WTC11 (cell line): ENCODE measurements around the gene ARHGDIG. TPM values are rescaled to one million over a fixed set of nuclear protein-coding genes. Genes with fewer than 3 reads are reported as not detected.

Experiments
- ATAC-seq: fragments of 200-7000 bp; cut with Tn5 transposase; 2 replicates; pipeline ENCODE4 v1.10.0; 2021; ENCODE audit warnings: mild to moderate bottlenecking, moderate library complexity
- CTCF ChIA-PET: fragments of 300-600 bp; sonication (Branson Sonifier 250); formaldehyde crosslinking; loops from one replicate; lab custom pipeline; 2021; ENCODE audit warnings: antibody characterized with exemption; lab: Charles Lee
- POLR2A ChIA-PET: fragments of 350-600 bp; sonication (Branson Sonifier 250); formaldehyde crosslinking; loops from one replicate; lab custom pipeline; 2021; ENCODE audit warnings: antibody characterized with exemption; lab: Charles Lee
- DNase-seq: peaks from one replicate; pipeline ENCODE4 v3.0.0; 2021; ENCODE audit warnings: low spot score
- H3K27ac Mint-ChIP-seq: 2 replicates; pipeline ENCODE4 v1.8.0; 2021; ENCODE audit warnings: mixed read lengths
- H3K27me3 Mint-ChIP-seq: 2 replicates; pipeline ENCODE4 v1.8.0; 2021; ENCODE audit warnings: low read depth, mild to moderate bottlenecking, moderate library complexity, mixed read lengths
- H3K36me3 Mint-ChIP-seq: 2 replicates; pipeline ENCODE4 v1.8.0; 2021; ENCODE audit warnings: mixed read lengths
- H3K4me1 Mint-ChIP-seq: 2 replicates; pipeline ENCODE4 v1.8.0; 2022; ENCODE audit warnings: mixed read lengths
- H3K4me3 Mint-ChIP-seq: 2 replicates; pipeline ENCODE4 v1.8.0; 2021; ENCODE audit warnings: mild to moderate bottlenecking, moderate library complexity, mixed read lengths
- H3K9me3 Mint-ChIP-seq: 2 replicates; pipeline ENCODE4 v1.8.0; 2021; ENCODE audit warnings: mixed read lengths
- ARID4B ChIP-seq: sonication (generic); formaldehyde crosslinking; IDR thresholded peaks from 2 replicates; pipeline ENCODE4 v1.8.0; 2023; ENCODE audit warnings: missing genetic modification reagents, mild to moderate bottlenecking, borderline replicate concordance
- ATF2 ChIP-seq: sonication (generic); formaldehyde crosslinking; IDR thresholded peaks from 2 replicates; pipeline ENCODE4 v1.8.1; 2022; ENCODE audit warnings: low read depth, missing genetic modification reagents, borderline replicate concordance
- E2F4 ChIP-seq: sonication (generic); formaldehyde crosslinking; IDR thresholded peaks from 2 replicates; pipeline ENCODE4 v1.8.1; 2022; ENCODE audit warnings: low read depth, mild to moderate bottlenecking, moderate library complexity, missing genetic modification reagents, borderline replicate concordance
- EMX1 ChIP-seq: fragments of 250-450 bp; sonication (Bioruptor Pico); IDR thresholded peaks from 2 replicates; pipeline ENCODE4 v1.8.0; 2021; ENCODE audit warnings: mild to moderate bottlenecking
- GTF2I ChIP-seq: fragments of 250-450 bp; sonication (Bioruptor Pico); conservative IDR thresholded peaks from 2 replicates; pipeline ENCODE4 v1.4.0; 2021; ENCODE audit warnings: mild to moderate bottlenecking
- IRF2 ChIP-seq: sonication (generic); formaldehyde crosslinking; IDR thresholded peaks from 2 replicates; pipeline ENCODE4 v1.8.0; 2022; ENCODE audit warnings: low read depth, missing genetic modification reagents, borderline replicate concordance
- MYBL2 ChIP-seq: sonication (generic); formaldehyde crosslinking; IDR thresholded peaks from 2 replicates; pipeline ENCODE4 v1.8.1; 2023; ENCODE audit warnings: mild to moderate bottlenecking, moderate library complexity, missing genetic modification reagents
- NFE2L1 ChIP-seq: sonication (generic); formaldehyde crosslinking; IDR thresholded peaks from 2 replicates; pipeline ENCODE4 v1.8.1; 2023; ENCODE audit warnings: missing genetic modification reagents
- NFYB ChIP-seq: sonication (generic); formaldehyde crosslinking; conservative IDR thresholded peaks from 2 replicates; pipeline ENCODE4 v1.8.0; 2022; ENCODE audit warnings: low read depth, missing genetic modification reagents
- PRDM15 ChIP-seq: sonication (generic); formaldehyde crosslinking; IDR thresholded peaks from 2 replicates; pipeline ENCODE4 v1.8.0; 2022; ENCODE audit warnings: missing genetic modification reagents
- RELA ChIP-seq: sonication (generic); formaldehyde crosslinking; IDR thresholded peaks from 2 replicates; pipeline ENCODE4 v1.8.1; 2022; ENCODE audit warnings: missing genetic modification reagents, mild to moderate bottlenecking, borderline replicate concordance
- RORB ChIP-seq: fragments of 250-450 bp; sonication (Bioruptor Pico); IDR thresholded peaks from 2 replicates; pipeline ENCODE4 v1.9.0; 2021; ENCODE audit warnings: mild to moderate bottlenecking
- SMAD4 ChIP-seq: sonication (generic); formaldehyde crosslinking; IDR thresholded peaks from 2 replicates; pipeline ENCODE4 v1.8.0; 2022; ENCODE audit warnings: mild to moderate bottlenecking, missing genetic modification reagents
- TEAD1 ChIP-seq: sonication (generic); formaldehyde crosslinking; IDR thresholded peaks from 2 replicates; pipeline ENCODE4 v1.8.0; 2022; ENCODE audit warnings: mild to moderate bottlenecking, missing genetic modification reagents
- ZBTB21 ChIP-seq: sonication (generic); formaldehyde crosslinking; IDR thresholded peaks from 2 replicates; pipeline ENCODE4 v1.8.1; 2023; ENCODE audit warnings: mild to moderate bottlenecking, missing genetic modification reagents, borderline replicate concordance
- ZNF138 ChIP-seq: sonication (generic); formaldehyde crosslinking; conservative IDR thresholded peaks from 2 replicates; pipeline ENCODE4 v1.8.1; 2022; ENCODE audit warnings: mild to moderate bottlenecking, moderate library complexity, missing genetic modification reagents
- ZNF232 ChIP-seq: sonication (generic); formaldehyde crosslinking; IDR thresholded peaks from 2 replicates; pipeline ENCODE4 v1.8.0; 2022; ENCODE audit warnings: mild to moderate bottlenecking, missing genetic modification reagents
- total RNA-seq: library from RNA; stranded (reverse); gene quantifications from 3 replicates; pipeline ENCODE4 v1.2.3, GENCODE V29; 2021
- TF ChIP-seq, protein P1 (sequence below): fragments of 250-450 bp; sonication (Bioruptor Pico); IDR thresholded peaks from 2 replicates; pipeline ENCODE4 v1.9.0; 2021; ENCODE audit warnings: mild to moderate bottlenecking, borderline replicate concordance
- TF ChIP-seq, protein P2 (sequence below): sonication (generic); formaldehyde crosslinking; IDR thresholded peaks from 2 replicates; pipeline ENCODE4 v1.8.1; 2022; ENCODE audit warnings: missing genetic modification reagents, borderline replicate concordance

Gene ARHGDIG
- total RNA-seq, 1 experiment from 2014 or later: 4.0 TPM

- TF ChIP-seq ARID4B (CRISPR knock-in tag) (no peak), NFYB (CRISPR knock-in tag) (no peak), SMAD4 (CRISPR knock-in tag) (no peak), RELA (CRISPR knock-in tag) (no peak), ZNF232 (CRISPR knock-in tag) (no peak), ZNF138 (no peak), NFE2L1 (CRISPR knock-in tag) (no peak), IRF2 (CRISPR knock-in tag) (no peak), EMX1 (CRISPR knock-in tag) (no peak)
- TF ChIP-seq, protein P1, sequence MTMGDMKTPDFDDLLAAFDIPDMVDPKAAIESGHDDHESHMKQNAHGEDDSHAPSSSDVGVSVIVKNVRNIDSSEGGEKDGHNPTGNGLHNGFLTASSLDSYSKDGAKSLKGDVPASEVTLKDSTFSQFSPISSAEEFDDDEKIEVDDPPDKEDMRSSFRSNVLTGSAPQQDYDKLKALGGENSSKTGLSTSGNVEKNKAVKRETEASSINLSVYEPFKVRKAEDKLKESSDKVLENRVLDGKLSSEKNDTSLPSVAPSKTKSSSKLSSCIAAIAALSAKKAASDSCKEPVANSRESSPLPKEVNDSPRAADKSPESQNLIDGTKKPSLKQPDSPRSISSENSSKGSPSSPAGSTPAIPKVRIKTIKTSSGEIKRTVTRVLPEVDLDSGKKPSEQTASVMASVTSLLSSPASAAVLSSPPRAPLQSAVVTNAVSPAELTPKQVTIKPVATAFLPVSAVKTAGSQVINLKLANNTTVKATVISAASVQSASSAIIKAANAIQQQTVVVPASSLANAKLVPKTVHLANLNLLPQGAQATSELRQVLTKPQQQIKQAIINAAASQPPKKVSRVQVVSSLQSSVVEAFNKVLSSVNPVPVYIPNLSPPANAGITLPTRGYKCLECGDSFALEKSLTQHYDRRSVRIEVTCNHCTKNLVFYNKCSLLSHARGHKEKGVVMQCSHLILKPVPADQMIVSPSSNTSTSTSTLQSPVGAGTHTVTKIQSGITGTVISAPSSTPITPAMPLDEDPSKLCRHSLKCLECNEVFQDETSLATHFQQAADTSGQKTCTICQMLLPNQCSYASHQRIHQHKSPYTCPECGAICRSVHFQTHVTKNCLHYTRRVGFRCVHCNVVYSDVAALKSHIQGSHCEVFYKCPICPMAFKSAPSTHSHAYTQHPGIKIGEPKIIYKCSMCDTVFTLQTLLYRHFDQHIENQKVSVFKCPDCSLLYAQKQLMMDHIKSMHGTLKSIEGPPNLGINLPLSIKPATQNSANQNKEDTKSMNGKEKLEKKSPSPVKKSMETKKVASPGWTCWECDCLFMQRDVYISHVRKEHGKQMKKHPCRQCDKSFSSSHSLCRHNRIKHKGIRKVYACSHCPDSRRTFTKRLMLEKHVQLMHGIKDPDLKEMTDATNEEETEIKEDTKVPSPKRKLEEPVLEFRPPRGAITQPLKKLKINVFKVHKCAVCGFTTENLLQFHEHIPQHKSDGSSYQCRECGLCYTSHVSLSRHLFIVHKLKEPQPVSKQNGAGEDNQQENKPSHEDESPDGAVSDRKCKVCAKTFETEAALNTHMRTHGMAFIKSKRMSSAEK (CRISPR knock-in tag): no peak
- TF ChIP-seq, protein P2, sequence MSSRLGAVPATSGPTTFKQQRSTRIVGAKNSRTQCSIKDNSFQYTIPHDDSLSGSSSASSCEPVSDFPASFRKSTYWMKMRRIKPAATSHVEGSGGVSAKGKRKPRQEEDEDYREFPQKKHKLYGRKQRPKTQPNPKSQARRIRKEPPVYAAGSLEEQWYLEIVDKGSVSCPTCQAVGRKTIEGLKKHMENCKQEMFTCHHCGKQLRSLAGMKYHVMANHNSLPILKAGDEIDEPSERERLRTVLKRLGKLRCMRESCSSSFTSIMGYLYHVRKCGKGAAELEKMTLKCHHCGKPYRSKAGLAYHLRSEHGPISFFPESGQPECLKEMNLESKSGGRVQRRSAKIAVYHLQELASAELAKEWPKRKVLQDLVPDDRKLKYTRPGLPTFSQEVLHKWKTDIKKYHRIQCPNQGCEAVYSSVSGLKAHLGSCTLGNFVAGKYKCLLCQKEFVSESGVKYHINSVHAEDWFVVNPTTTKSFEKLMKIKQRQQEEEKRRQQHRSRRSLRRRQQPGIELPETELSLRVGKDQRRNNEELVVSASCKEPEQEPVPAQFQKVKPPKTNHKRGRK (CRISPR knock-in tag): no peak
- TF ChIP-seq, all 79 proteins: peak for 0
These were observed 39.8 kb upstream of the ARHGDIG start (continued) for GRCh38 chr16:240559-240958.

- peak overlapping the region; percentile 60 for H3K27ac Mint-ChIP-seq
- H3K4me3 Mint-ChIP-seq: no peak overlapping the region
- H3K9me3 Mint-ChIP-seq: no peaks in the 10 kb centered on the region
- ATAC-seq (no peak), DNase-seq (no peak)
- no peaks in the 10 kb centered on the region for H3K4me1 Mint-ChIP-seq
- H3K27me3 Mint-ChIP-seq: no peaks in the 10 kb centered on the region
- CTCF ChIA-PET: interaction anchor here (1.2 kb wide), 1 partner anchor 120 kb away, joined by 3 read pairs; no protein-coding TSS in a partner anchor
- POLR2A ChIA-PET: interaction anchor here (0.7 kb wide), 1 partner anchor 116 kb away, joined by 4 read pairs; no protein-coding TSS in a partner anchor
- H3K36me3 Mint-ChIP-seq: peaks cover 3% of the 10 kb centered on the region
- no peak for TF ChIP-seq RORB (CRISPR knock-in tag)
- no peak for TF ChIP-seq PRDM15
- no peak for TF ChIP-seq ATF2 (CRISPR knock-in tag)
- no peak for TF ChIP-seq E2F4 (CRISPR knock-in tag)
- TF ChIP-seq TEAD1 (CRISPR knock-in tag): no peak
- no peak for TF ChIP-seq ZBTB21 (CRISPR knock-in tag)
- no peak for TF ChIP-seq MYBL2 (CRISPR knock-in tag)
- no peak for TF ChIP-seq SMAD4 (CRISPR knock-in tag)
- no peak for TF ChIP-seq GTF2I (CRISPR knock-in tag)
These were observed 38.1 kb upstream of the ARHGDIG start for GRCh38 chr16:242281-242680.
